Activated naive CD4-positive, alpha-beta T cell treated with anti-CD3 and anti-CD28 coated beads, Interleukin-2, amount 50 U/mL, for 24 hours (primary cell): ENCODE measurements around the gene GOLT1B.
"Not testable (repeated sequence)": the region's sequence is repeated elsewhere in the genome, so short reads cannot be mapped to it uniquely, and the experiment has no call there.

Experiments
- H3K27ac Mint-ChIP-seq: one replicate; pipeline ENCODE4 v1.8.0; 2021; ENCODE audit warnings: mild to moderate bottlenecking, mixed read lengths
- H3K27me3 Mint-ChIP-seq: one replicate; pipeline ENCODE4 v1.8.0; 2021; ENCODE audit warnings: mixed read lengths
- H3K36me3 Mint-ChIP-seq: one replicate; pipeline ENCODE4 v1.8.0; 2021; ENCODE audit warnings: mixed read lengths
- H3K4me1 Mint-ChIP-seq: one replicate; pipeline ENCODE4 v1.8.0; 2021; ENCODE audit warnings: mixed read lengths
- H3K4me3 Mint-ChIP-seq: one replicate; pipeline ENCODE4 v1.8.0; 2021; ENCODE audit warnings: mild to moderate bottlenecking, mixed read lengths
- H3K9me3 Mint-ChIP-seq: one replicate; pipeline ENCODE4 v1.8.0; 2021; ENCODE audit warnings: mixed read lengths

Gene GOLT1B

GRCh38 chr12:21501258-21502163 lies at the start of gene GOLT1B, which contains the start of gene RECQL:
TSS of gene GOLT1B (plus strand) at chr12:21501789. CDS start at chr12:21501924, 135 bp downstream.
TSS of gene RECQL (minus strand) at chr12:21501635. CDS start at chr12:21499570, 2,065 bp downstream.
- H3K4me3 Mint-ChIP-seq: no peak within 1 kb of the TSS
- no peaks in the 10 kb centered on the region for H3K9me3 Mint-ChIP-seq
- H3K36me3 Mint-ChIP-seq: peaks cover 9% of the 10 kb centered on the region
- peaks cover 44% of the 10 kb centered on the region for H3K4me1 Mint-ChIP-seq
- no peak within 1 kb of the TSS for H3K27ac Mint-ChIP-seq
- H3K27me3 Mint-ChIP-seq: no peaks in the 10 kb centered on the region

GRCh38 chr12:21453312-21453852 lies 48.2 kb upstream of the GOLT1B start:
- H3K4me1 Mint-ChIP-seq: peaks cover 52% of the 10 kb centered on the region
- no peak overlapping the region for H3K4me3 Mint-ChIP-seq
- peak overlapping the region; percentile 85 for H3K27ac Mint-ChIP-seq
- H3K36me3 Mint-ChIP-seq: peaks cover 28% of the 10 kb centered on the region
- H3K27me3 Mint-ChIP-seq: no peaks in the 10 kb centered on the region
- H3K9me3 Mint-ChIP-seq: no peaks in the 10 kb centered on the region

- H3K4me3 Mint-ChIP-seq: peak overlapping the region; percentile 74
- peaks cover 29% of the 10 kb centered on the region for H3K36me3 Mint-ChIP-seq
- H3K4me1 Mint-ChIP-seq: peaks cover 51% of the 10 kb centered on the region
- H3K27me3 Mint-ChIP-seq: no peaks in the 10 kb centered on the region
- peak overlapping the region; percentile 97 for H3K27ac Mint-ChIP-seq
- no peaks in the 10 kb centered on the region for H3K9me3 Mint-ChIP-seq
Observed at GRCh38 chr12:21456291-21456780, 45.3 kb upstream of the GOLT1B start.

- Mint-ChIP-seq H3K4me3 (no peak overlapping the region), H3K27me3 (no peaks in the 10 kb centered on the region), H3K36me3 (peaks cover 36% of the 10 kb centered on the region), H3K9me3 (peaks cover 3% of the 10 kb centered on the region), H3K4me1 (peaks cover 35% of the 10 kb centered on the region), H3K27ac (no peak overlapping the region)
Observed at GRCh38 chr12:21459474-21459873, 42.1 kb upstream of the GOLT1B start.

GRCh38 chr12:21467334-21467733 lies 34.3 kb upstream of the GOLT1B start:
- not testable (repeated sequence) for H3K4me3 Mint-ChIP-seq, H3K9me3 Mint-ChIP-seq, H3K27me3 Mint-ChIP-seq, H3K4me1 Mint-ChIP-seq
- peak overlapping the region; percentile 65 for H3K27ac Mint-ChIP-seq
- peaks cover 30% of the 10 kb centered on the region for H3K36me3 Mint-ChIP-seq

GRCh38 chr12:21471294-21471693 lies 30.3 kb upstream of the GOLT1B start:
- H3K36me3 Mint-ChIP-seq: peaks cover 29% of the 10 kb centered on the region
- H3K4me3 Mint-ChIP-seq: no peak overlapping the region
- peaks cover 7% of the 10 kb centered on the region for H3K4me1 Mint-ChIP-seq
- no peaks in the 10 kb centered on the region for H3K27me3 Mint-ChIP-seq
- H3K27ac Mint-ChIP-seq: peak overlapping the region; percentile 41
- no peaks in the 10 kb centered on the region for H3K9me3 Mint-ChIP-seq

GRCh38 chr12:21472197-21472823 lies 29.3 kb upstream of the GOLT1B start:
- Mint-ChIP-seq H3K27me3 (no peaks in the 10 kb centered on the region), H3K4me3 (no peak overlapping the region), H3K4me1 (peaks cover 13% of the 10 kb centered on the region), H3K27ac (no peak overlapping the region), H3K36me3 (peaks cover 33% of the 10 kb centered on the region), H3K9me3 (no peaks in the 10 kb centered on the region)

GRCh38 chr12:21475552-21475951 lies 26.0 kb upstream of the GOLT1B start:
- H3K4me3 Mint-ChIP-seq: no peak overlapping the region
- peaks cover 16% of the 10 kb centered on the region for H3K4me1 Mint-ChIP-seq
- H3K27me3 Mint-ChIP-seq: no peaks in the 10 kb centered on the region
- H3K9me3 Mint-ChIP-seq: no peaks in the 10 kb centered on the region
- H3K36me3 Mint-ChIP-seq: peaks cover 28% of the 10 kb centered on the region
- H3K27ac Mint-ChIP-seq: no peak overlapping the region

- peak overlapping the region; percentile 59 for H3K4me3 Mint-ChIP-seq
- H3K36me3 Mint-ChIP-seq: peaks cover 25% of the 10 kb centered on the region
- no peaks in the 10 kb centered on the region for H3K27me3 Mint-ChIP-seq
Observed at GRCh38 chr12:21476949-21477348, 24.6 kb upstream of the GOLT1B start.

GRCh38 chr12:21478756-21479455 lies 22.7 kb upstream of the GOLT1B start:
- Mint-ChIP-seq H3K27ac (no peak overlapping the region), H3K4me3 (no peak overlapping the region), H3K9me3 (no peaks in the 10 kb centered on the region), H3K27me3 (no peaks in the 10 kb centered on the region), H3K36me3 (peaks cover 15% of the 10 kb centered on the region), H3K4me1 (peaks cover 16% of the 10 kb centered on the region)

More at GRCh38 chr12:21476949-21477348, 24.6 kb upstream of the GOLT1B start:
- peak overlapping the region; percentile 94 for H3K27ac Mint-ChIP-seq
- H3K4me1 Mint-ChIP-seq: peaks cover 16% of the 10 kb centered on the region
- no peaks in the 10 kb centered on the region for H3K9me3 Mint-ChIP-seq

- H3K4me3 Mint-ChIP-seq: no peak overlapping the region
- no peak overlapping the region for H3K27ac Mint-ChIP-seq
- peaks cover 8% of the 10 kb centered on the region for H3K4me1 Mint-ChIP-seq
- H3K27me3 Mint-ChIP-seq: no peaks in the 10 kb centered on the region
- H3K36me3 Mint-ChIP-seq: peaks cover 12% of the 10 kb centered on the region
- no peaks in the 10 kb centered on the region for H3K9me3 Mint-ChIP-seq
Observed at GRCh38 chr12:21483531-21483930, 18.1 kb upstream of the GOLT1B start.

- Mint-ChIP-seq H3K9me3 (no peaks in the 10 kb centered on the region), H3K4me1 (peaks cover 15% of the 10 kb centered on the region), H3K4me3 (no peak overlapping the region), H3K36me3 (peaks cover 24% of the 10 kb centered on the region), H3K27me3 (no peaks in the 10 kb centered on the region), H3K27ac (no peak overlapping the region)
Observed at GRCh38 chr12:21485998-21486397, 15.6 kb upstream of the GOLT1B start.

- Mint-ChIP-seq H3K36me3 (peaks cover 15% of the 10 kb centered on the region), H3K9me3 (no peaks in the 10 kb centered on the region), H3K27ac (no peak overlapping the region), H3K4me1 (peaks cover 35% of the 10 kb centered on the region), H3K27me3 (no peaks in the 10 kb centered on the region), H3K4me3 (no peak overlapping the region)
Observed at GRCh38 chr12:21499765-21500164, 1.8 kb upstream of the GOLT1B start.

GRCh38 chr12:21500786-21501257 lies 767 bp upstream of the GOLT1B start:
- H3K27ac Mint-ChIP-seq: no peak overlapping the region
- peaks cover 10% of the 10 kb centered on the region for H3K36me3 Mint-ChIP-seq
- peaks cover 42% of the 10 kb centered on the region for H3K4me1 Mint-ChIP-seq
- H3K9me3 Mint-ChIP-seq: no peaks in the 10 kb centered on the region
- H3K4me3 Mint-ChIP-seq: no peak overlapping the region
- H3K27me3 Mint-ChIP-seq: no peaks in the 10 kb centered on the region

- H3K9me3 Mint-ChIP-seq: no peaks in the 10 kb centered on the region
- H3K4me3 Mint-ChIP-seq: no peak overlapping the region
- H3K27me3 Mint-ChIP-seq: no peaks in the 10 kb centered on the region
- peaks cover 40% of the 10 kb centered on the region for H3K4me1 Mint-ChIP-seq
- H3K27ac Mint-ChIP-seq: no peak overlapping the region
- H3K36me3 Mint-ChIP-seq: peaks cover 9% of the 10 kb centered on the region
Observed at GRCh38 chr12:21502164-21502496, 541 bp downstream of the GOLT1B start.
